ENCODE results near the gene AQP7. TPM values are rescaled to one million over a fixed set of nuclear protein-coding genes. Genes with fewer than 3 reads are reported as not detected.
"Not testable (repeated sequence)": the region's sequence is repeated elsewhere in the genome, so short reads cannot be mapped to it uniquely, and the experiment has no call there.

AQP7 gene
- total RNA-seq, 4 donors from 2014 or later: 14.1 to 51.6 (median 31.0) TPM

DNA sequence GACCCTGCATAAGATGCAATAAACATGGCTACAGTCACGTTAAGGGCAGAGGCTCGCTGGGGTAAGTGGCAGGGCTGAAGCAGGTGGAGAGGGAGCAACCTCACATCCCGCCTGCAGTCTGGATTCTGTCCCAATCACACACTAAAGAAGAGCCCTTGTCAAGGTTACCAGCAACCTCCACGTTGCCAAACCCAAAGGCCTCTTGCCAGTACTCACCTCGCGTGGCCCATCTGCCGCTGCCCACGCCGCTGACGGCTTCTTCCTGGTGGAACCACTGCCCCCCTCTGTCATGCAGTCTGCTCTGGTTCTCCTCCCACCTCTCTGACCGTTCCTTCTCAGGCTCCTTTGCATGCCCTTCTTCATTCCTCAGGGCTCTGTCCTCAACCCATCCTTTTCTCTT lies 8.8 kb downstream of the AQP7 start:
- Histone ChIP-seq H3K4me1 (peaks cover 0 to 6% (median 0%) of the 10 kb centered on the region in 4 donors), H3K27me3 (no peaks in the 10 kb centered on the region), H3K9me3 (no peaks in the 10 kb centered on the region), H3K27ac (no peak overlapping the region), H3K4me3 (no peak overlapping the region), H3K36me3 (no peaks in the 10 kb centered on the region)
- DNase-seq (ENCODE audit: low spot score in 2 of 2): no peak
- WGBS, 2 donors: 78 to 80% methylated on average over 11 of the region's 11 CpGs
- TF ChIP-seq POLR2A (IDR thresholded peaks at IDR 0.05) (no peak), CTCF (IDR thresholded peaks at IDR 0.05) (no peak), EP300 (IDR thresholded peaks at IDR 0.05) (no peak)

- not testable (repeated sequence) for H3K36me3 ChIP-seq; DNase-seq (ENCODE audit: low spot score in 2 of 2); H3K4me3 ChIP-seq; H3K9me3 ChIP-seq; H3K4me1 ChIP-seq; H3K27me3 ChIP-seq
- whole genome bisulfite sequencing, 2 donors: 66 to 78% methylated on average over 7 of the region's 7 CpGs
- H3K27ac ChIP-seq: peak overlapping the region in 1 of 4 donors; percentile 26
Measured at GRCh38 chr9:33392591-33393021, 9.8 kb downstream of the AQP7 start.

GRCh38 chr9:33391111-33391771 lies 11.1 kb downstream of the AQP7 start:
- H3K9me3 ChIP-seq, H3K4me1 ChIP-seq, H3K4me3 ChIP-seq, H3K36me3 ChIP-seq, H3K27me3 ChIP-seq: not testable (repeated sequence)
- 5 to 18% methylated on average over 3 to 8 of the region's 9 CpGs for WGBS, 2 donors
- peak in 1 of 2 donors; percentile 44 for DNase-seq (ENCODE audit: low spot score in 2 of 2)
- peak overlapping the region; percentile 3 to 73 (median 60) for H3K27ac ChIP-seq

DNA sequence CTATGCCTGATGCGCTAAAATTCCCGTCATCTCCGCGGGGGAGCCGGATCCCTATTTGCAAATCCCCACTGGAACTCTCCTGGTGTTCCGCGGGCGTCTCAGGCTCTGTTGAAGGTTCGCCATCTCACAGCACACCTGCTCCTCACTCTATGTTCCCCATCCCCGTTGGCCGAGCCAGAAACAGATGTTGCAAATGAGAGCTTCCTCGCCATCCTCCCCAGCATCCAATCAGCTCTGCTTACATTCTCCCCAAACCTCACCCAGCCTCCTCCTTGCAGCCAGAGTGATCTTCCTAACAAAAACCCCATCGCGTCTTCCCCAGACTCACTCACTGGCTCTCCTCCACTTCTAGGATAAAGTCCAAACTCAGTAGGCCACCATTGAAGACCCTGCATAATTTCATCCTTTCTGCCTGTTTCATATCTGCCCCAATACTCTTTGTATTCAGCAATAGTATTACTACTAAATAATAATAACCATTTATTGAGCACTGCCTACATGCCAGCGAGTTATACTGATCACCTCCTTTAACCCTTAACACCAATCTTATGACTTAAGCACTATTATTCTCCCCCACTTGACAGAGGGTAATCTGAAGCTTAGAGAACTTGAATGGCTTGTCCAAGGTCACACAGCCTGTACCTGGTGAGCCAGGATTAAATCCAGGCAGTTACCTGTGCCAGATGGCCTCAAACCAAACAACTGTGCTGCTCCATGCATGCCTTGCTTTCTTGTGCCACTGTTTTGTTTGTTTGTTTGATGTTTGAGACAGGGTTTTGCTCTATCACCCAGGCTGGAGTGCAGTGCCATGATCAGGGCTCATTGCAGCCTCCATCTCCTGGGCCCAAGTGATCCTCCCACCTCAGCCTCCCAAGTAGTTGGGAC lies 14.0 kb downstream of the AQP7 start:
- Histone ChIP-seq H3K36me3 (no peaks in the 10 kb centered on the region), H3K27ac (no peak overlapping the region)
- TF ChIP-seq EP300 (IDR thresholded peaks at IDR 0.05) (no peak), CTCF (IDR thresholded peaks at IDR 0.05) (no peak), POLR2A (IDR thresholded peaks at IDR 0.05) (no peak)

GRCh38 chr9:33386998-33387397 lies 15.4 kb downstream of the AQP7 start:
- H3K27ac ChIP-seq; H3K4me3 ChIP-seq; H3K36me3 ChIP-seq; H3K27me3 ChIP-seq; H3K4me1 ChIP-seq; DNase-seq (ENCODE audit: low spot score in 2 of 2); H3K9me3 ChIP-seq: not testable (repeated sequence)
- WGBS, 2 donors: 85 to 88% methylated on average over 8 to 9 of the region's 9 CpGs

More for the DNA sequence above, 14.0 kb downstream of the AQP7 start:
- Histone ChIP-seq H3K4me1 (peaks cover 0 to 6% (median 0%) of the 10 kb centered on the region in 4 donors), H3K4me3 (no peak overlapping the region), H3K27me3 (no peaks in the 10 kb centered on the region), H3K9me3 (no peaks in the 10 kb centered on the region)
- no peak for DNase-seq (ENCODE audit: low spot score in 2 of 2)
- WGBS, 2 donors: 69 to 76% methylated on average over 15 of the region's 15 CpGs

DNA sequence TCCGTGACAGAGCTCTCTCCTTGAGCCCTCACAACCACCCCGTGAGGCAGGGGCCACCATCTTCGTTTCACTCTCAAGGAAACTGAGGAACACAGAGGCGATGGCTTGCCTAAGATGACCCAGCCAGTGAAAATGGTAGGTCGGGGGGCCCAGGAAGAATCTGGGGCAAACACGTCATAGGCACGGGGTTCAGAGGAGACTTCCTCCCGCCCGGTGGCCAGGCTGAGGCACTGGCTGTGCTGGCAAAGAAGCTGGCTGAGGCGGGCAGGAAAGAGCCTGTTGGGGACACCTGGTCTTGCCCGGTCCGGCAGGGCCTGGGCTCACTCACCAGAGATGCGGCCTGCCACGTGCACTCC lies 15.7 kb downstream of the AQP7 start:
- not testable (repeated sequence) for DNase-seq (ENCODE audit: low spot score in 2 of 2)
- 83 to 86% methylated on average over 10 to 14 of the region's 14 CpGs for WGBS, 2 donors

DNA sequence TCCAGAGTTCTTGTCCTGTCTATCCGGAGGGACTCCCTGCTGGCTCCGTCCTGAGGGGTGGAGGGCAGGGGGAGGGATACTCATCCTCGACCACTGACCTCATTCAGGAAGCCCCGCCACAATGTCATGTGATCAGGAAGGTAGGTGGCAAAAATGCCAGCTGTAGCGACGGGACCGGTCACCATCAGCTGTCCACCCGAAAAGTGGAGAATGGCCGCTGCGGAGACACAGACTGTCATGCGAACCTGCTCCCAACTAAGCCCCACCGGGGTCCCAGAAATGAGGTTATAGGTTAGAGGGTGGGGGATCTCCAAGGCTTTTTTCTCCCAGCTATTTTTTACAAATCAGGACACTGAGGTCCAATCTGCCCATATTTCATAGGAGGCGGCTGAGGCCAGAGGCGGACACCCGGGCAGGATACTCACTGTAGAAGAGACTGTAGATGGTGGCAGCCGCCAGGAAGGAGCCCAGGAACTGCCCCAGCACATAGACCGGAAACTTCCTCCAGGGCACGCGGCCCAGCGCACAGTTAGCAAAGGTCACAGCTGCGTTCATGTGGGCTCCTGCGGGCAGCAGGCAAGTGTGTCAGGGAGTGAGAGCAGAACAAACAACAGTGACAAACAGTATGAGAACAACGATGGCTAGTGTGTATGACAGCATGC lies 16.3 kb downstream of the AQP7 start:
- not testable (repeated sequence) for H3K27me3 ChIP-seq; H3K27ac ChIP-seq; H3K4me3 ChIP-seq; H3K4me1 ChIP-seq; H3K36me3 ChIP-seq; H3K9me3 ChIP-seq; DNase-seq (ENCODE audit: low spot score in 2 of 2)
- 73 to 76% methylated on average over 22 to 23 of the region's 23 CpGs for WGBS, 2 donors

More for the DNA sequence above, 15.7 kb downstream of the AQP7 start:
- not testable (repeated sequence) for H3K9me3 ChIP-seq, H3K27ac ChIP-seq, H3K4me1 ChIP-seq, H3K36me3 ChIP-seq, H3K27me3 ChIP-seq, H3K4me3 ChIP-seq

GRCh38 chr9:33385536-33385935 lies 16.8 kb downstream of the AQP7 start:
- not testable (repeated sequence) for H3K4me1 ChIP-seq; H3K27me3 ChIP-seq; H3K27ac ChIP-seq; H3K4me3 ChIP-seq; H3K36me3 ChIP-seq; DNase-seq (ENCODE audit: low spot score in 2 of 2); H3K9me3 ChIP-seq
- 87 to 97% methylated on average over 3 to 4 of the region's 11 CpGs for whole genome bisulfite sequencing, 2 donors

DNA sequence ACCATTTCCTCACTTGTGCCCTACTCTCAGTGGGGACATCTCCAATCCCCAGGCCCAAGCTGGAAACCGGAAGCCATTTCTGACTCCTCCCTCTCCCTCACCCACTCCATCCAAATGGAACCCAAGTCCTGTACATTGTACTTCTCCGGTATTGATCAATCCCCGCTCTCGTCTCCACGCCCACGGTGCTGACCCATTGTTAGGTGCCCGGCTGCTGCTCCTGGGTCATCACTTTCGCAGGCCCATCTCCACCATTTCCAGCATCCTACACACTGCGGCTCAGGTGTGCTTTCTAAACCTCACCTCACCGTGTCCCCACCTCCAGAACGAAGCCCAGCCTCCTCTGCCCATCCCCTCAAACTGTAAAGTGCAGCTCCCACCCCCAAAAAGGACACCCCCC lies 19.0 kb downstream of the AQP7 start:
- H3K27me3 ChIP-seq; H3K9me3 ChIP-seq; H3K36me3 ChIP-seq; H3K4me3 ChIP-seq; DNase-seq (ENCODE audit: low spot score in 2 of 2); H3K4me1 ChIP-seq; H3K27ac ChIP-seq: not testable (repeated sequence)
- WGBS, 2 donors: 93 to 94% methylated on average over 11 of the region's 11 CpGs

DNA sequence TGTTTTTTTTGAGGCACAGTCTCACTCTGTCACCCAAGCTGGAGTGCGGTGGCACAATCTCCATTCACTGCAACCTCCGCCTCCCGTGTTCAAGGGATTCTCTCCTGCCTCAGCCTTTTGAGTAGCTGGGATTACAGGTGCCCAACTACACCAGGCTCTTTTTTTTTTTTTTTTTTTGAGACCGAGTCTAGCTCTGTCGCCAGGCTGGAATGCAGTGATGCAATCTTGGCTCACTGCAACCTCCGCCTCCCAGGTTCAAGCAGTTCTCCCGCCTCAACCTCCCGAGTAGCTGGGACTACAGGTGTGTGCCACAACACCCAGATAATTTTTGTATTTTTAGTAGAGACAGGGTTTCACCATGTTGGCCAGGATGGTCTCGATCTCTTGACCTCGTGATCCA lies 20.0 kb downstream of the AQP7 start:
- not testable (repeated sequence) for DNase-seq (ENCODE audit: low spot score in 2 of 2); H3K9me3 ChIP-seq; H3K4me3 ChIP-seq; H3K4me1 ChIP-seq; H3K27me3 ChIP-seq; H3K27ac ChIP-seq; H3K36me3 ChIP-seq
- 81 to 82% methylated on average over 10 of the region's 10 CpGs for WGBS, 2 donors
